ENCODE results near the gene TRIM33.
A peak's percentile ranks its signal among the peaks of the same experiment; 100 is the strongest.
"Not testable (repeated sequence)": the region's sequence is repeated elsewhere in the genome, so short reads cannot be mapped to it uniquely, and the experiment has no call there.

Gene TRIM33

DNA sequence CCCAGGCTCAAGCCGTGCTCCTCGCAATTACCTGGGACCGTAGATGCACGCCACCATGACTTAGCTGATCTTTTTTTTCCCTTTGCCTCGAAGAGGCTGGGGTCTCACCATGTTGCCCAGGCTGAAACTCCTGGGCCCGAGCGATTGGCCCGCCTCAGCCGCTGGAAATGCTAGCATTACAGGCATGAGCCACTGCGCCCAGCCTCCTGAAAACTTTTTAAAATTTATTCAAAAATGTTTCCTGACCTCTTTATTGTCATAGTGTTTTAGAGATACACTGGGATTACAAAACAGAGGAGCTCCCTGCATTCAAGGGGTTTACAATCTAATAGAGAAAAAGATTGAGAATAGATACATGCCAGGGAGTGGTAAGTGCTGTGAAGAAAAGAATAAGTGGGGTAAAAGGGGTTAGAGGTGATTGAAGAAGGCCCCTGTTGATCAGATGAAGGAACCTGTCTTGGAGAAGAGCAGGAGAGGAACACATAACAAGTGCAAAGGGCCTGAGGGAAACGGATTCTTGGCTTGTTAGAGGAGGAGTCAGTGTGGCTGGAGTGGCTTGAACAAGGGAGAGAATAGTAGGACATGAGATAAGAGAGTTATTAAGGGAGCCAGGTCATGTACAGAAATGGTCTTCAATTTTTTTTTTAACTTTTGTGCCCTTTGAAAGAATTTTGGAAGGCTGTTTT lies 1.7 kb upstream of the TRIM33 start:
- peak overlapping the region in 1 of 21 experiments; percentile 97 for H3K27ac ChIP-seq
- peak overlapping the region in 1 of 7 experiments; percentile 81 for H3K4me3 ChIP-seq

DNA sequence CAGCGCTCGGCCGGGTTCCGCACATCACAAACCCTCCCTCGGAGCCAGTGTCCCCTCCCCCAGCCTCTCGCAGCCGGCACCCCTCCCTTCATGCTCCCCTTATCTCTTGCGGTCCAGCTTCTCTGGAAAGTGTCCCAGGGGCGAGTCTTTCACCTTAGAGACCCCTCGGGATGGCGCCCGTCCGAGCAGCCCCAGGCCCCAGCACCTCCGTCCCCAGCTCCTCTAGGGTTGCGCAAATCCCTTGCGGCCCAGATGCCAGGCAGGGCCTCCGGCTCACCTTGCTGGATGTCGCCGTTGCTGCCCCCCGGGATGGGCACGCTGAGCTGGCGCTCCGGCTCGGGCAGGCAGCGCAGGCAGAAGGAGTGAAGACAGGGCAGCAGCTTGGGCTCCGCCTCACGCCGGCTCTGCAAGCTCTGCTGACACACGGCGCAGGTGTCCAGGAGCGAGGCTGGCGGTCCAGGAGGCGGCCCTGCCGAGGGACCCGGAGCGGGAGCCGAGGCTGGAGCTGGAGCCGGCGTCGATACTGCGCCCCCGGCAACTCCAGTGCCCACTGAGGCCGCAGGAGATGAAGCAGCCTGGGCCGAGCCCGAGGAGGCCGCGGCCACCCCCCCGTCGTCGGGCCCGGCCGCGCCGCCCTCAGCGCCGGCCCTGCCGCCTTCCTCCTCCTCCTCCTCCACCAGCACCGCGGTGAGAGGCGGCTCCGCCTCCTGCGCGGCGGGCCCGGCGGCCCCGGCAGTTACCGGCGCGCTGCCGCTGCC lies 550 bp downstream of the TRIM33 start:
- peak overlapping the region; percentile 66 to 97 (median 91) for H3K4me3 ChIP-seq
- peak overlapping the region; percentile 66 to 97 (median 93) for H3K27ac ChIP-seq

- H3K4me3 ChIP-seq: peak overlapping the region; percentile 66 to 97 (median 91)
- H3K27ac ChIP-seq: peak overlapping the region; percentile 66 to 97 (median 93)
These were observed 1.3 kb downstream of the TRIM33 start for GRCh38 chr1:114509596-114510273.

DNA sequence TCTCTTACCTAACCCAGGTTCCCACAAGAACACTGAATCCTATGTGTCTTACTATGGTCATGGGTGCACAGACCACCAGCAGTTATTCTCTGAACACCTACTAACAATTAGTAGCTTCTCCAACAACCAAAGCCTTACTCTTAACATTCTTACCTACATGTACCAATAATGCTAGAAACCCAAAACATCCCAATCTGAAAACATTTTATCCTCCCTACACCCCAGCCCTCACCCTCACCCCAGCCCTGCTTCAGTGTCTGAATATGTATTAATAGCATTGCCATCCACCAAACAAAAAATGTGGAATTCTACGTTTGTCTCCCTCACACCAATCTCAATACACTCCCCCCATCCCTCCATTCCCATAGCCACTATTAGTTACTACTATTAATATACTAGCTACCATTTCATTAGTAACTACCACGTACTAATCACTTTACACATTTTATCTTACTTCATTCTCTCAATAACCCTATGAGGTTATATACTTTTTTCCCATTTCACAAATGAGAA lies 2.6 kb downstream of the TRIM33 start:
- Histone ChIP-seq H3K27ac (no peak overlapping the region), H3K4me3 (no peak overlapping the region)

DNA sequence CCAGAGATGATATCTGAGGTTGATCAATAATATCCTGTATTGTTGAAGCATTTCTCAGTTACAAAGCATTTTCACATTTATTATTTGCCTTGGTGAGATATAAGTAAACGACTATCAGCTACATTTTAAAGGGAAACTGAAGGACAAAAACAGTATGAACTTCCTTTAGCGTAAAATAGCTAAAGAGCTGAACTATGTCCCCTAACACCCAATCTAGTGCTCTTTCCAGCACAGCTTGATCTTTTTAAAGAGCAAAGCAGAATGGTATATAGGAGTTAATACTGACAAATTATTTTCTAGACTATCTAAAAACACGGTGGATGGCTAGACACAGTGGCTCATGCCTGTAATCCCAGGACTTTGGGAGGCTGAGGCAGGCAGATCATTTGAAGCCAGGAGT lies 3.5 kb downstream of the TRIM33 start:
- no peak overlapping the region for H3K27ac ChIP-seq
- H3K4me3 ChIP-seq: no peak overlapping the region

GRCh38 chr1:114505148-114505561 lies 5.8 kb downstream of the TRIM33 start:
- no peak overlapping the region for H3K27ac ChIP-seq
- no peak overlapping the region for H3K4me3 ChIP-seq

DNA sequence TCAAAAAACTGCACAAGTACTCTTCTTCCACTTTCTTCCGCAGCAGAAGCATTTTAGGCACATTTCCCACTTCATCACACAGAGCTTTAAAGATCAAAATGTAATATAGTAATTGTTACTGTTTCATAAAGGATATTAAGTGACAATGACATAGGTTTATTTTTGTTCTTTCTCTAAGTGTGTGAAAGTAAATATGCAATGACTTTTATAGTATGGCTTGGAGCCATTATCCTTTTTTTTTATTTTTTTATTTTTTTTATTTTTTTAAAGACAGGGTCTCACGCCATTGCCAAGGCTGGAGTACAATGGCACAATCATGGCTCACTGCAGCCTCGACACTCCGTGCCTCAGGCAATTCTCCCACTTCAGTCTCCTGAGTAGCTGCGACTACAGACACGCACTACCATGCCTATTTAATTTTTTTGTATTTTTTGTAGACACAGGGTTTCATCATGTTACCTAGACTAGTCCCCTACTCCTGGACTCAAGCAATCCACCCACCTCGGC lies 7.0 kb downstream of the TRIM33 start:
- H3K27ac ChIP-seq: no peak overlapping the region
- no peak overlapping the region for H3K4me3 ChIP-seq

- no peak overlapping the region for H3K4me3 ChIP-seq
These were observed 8.9 kb downstream of the TRIM33 start for GRCh38 chr1:114502080-114502479.

GRCh38 chr1:114499478-114499877 lies 11.5 kb downstream of the TRIM33 start:
- H3K27ac ChIP-seq: no peak overlapping the region
- no peak overlapping the region for H3K4me3 ChIP-seq

More at GRCh38 chr1:114502080-114502479, 8.9 kb downstream of the TRIM33 start:
- H3K27ac ChIP-seq: no peak overlapping the region

GRCh38 chr1:114496089-114496488 lies 14.9 kb downstream of the TRIM33 start:
- H3K27ac ChIP-seq: no peak overlapping the region
- no peak overlapping the region for H3K4me3 ChIP-seq

GRCh38 chr1:114495486-114495885 lies 15.5 kb downstream of the TRIM33 start:
- H3K27ac ChIP-seq: no peak overlapping the region
- no peak overlapping the region for H3K4me3 ChIP-seq

DNA sequence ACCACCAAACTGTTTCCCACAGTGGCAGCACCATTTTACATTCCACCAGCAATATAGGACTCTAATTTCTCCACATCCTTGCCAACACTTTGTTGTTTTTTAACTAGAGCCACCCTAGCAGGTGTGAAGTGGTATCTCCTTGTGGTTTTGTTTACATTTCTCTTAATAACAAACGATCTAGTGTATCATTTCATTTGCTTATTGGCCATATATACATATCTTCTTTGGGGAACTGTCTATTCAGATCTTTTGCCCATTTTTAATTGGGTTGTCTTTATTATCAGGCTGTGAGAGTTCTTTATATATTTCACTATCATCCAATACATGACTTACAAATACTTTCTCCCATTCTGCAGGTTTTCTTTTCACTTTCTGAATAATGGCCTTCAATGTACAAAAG lies 18.0 kb downstream of the TRIM33 start:
- no peak overlapping the region for H3K27ac ChIP-seq
- H3K4me3 ChIP-seq: no peak overlapping the region

- Histone ChIP-seq H3K27ac (no peak overlapping the region), H3K4me3 (no peak overlapping the region)
These were observed 20.7 kb downstream of the TRIM33 start for GRCh38 chr1:114490274-114490693.

DNA sequence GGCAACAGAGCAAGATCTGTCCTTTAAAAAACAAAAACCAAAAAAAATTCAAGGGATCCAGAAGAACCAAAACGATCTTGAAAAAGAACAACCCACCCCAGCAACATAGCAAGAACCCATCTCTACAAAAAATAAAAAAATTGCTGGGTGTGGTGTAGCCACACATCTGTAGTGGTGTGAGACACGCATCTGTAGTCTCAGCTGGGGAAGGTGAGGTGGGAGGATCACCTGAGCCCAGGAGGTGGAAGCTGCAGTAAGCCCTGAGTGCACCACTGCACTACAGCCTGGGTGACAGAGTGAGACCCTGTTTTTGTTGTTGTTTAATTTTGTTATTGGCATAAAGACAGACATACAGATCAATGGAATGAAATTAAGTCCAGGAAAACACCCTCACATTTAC lies 22.3 kb downstream of the TRIM33 start:
- H3K27ac ChIP-seq: no peak overlapping the region
- no peak overlapping the region for H3K4me3 ChIP-seq

DNA sequence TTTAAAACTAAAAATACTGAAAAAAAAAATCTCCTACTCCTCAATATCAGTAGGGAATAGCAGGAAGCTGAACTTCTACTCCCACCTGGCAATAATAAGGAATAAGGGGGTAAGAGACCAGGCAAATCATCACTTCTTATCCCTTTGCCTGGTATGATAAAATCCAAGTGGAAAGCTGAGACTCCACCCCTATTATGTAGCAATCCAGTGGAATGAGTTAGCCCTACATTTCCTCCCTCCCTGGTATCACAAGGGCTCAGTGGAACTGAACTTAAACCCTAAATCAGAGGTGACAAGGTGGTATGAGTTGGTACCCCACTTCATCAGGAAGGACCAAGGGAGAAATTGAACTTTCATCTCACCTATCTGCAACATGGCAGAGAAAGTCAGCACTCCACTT lies 25.7 kb downstream of the TRIM33 start:
- Histone ChIP-seq H3K4me3 (no peak overlapping the region), H3K27ac (no peak overlapping the region)

GRCh38 chr1:114482585-114482984 lies 28.4 kb downstream of the TRIM33 start:
- no peak overlapping the region for H3K4me3 ChIP-seq
- peak overlapping the region in 1 of 21 experiments; percentile 4 for H3K27ac ChIP-seq

GRCh38 chr1:114479636-114480035 lies 31.4 kb downstream of the TRIM33 start:
- H3K4me3 ChIP-seq, H3K27ac ChIP-seq: not testable (repeated sequence)

DNA sequence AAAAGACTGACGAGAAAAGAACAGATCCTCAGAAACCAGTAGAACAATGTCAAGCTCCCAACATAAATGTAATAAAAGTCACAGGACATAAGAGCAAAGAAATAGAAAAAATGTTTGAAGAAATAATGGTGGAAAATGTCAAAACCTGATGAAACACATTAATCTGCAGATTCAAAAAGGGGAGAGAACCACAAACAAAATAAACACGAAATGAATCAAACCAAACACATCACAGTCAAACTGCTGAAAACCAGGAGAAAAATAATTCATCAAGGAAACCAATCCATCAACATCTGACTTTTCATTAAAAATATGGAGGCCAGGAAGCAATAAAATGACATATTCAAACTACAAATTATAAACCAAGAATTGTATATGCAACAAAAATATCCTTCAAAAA lies 31.9 kb downstream of the TRIM33 start:
- Histone ChIP-seq H3K27ac (no peak overlapping the region), H3K4me3 (no peak overlapping the region)

- no peak overlapping the region for H3K4me3 ChIP-seq
- H3K27ac ChIP-seq: peak overlapping the region in 1 of 21 experiments; percentile 6
These were observed 37.2 kb downstream of the TRIM33 start for GRCh38 chr1:114473796-114474195.

DNA sequence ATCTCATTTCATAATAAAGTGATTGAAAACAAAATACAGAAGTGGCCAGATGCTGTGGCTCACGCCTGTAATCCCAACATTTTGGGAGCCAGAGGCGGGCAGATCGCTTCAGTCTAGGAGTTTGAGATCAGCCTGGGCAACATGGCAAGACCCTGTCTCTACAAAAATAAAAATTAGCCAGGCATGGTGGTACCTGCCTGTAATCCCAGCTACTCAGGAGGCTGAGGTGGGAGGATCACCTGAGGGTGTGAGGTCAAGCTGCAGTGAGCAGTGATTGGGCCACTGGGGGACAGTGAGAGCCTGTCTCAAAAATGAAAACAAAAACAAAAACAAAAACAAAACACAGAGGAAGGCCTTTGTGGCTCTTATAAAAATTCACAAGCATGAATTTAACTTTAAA lies 38.6 kb downstream of the TRIM33 start:
- Histone ChIP-seq H3K27ac (no peak overlapping the region), H3K4me3 (no peak overlapping the region)
